ENCODE measurements around the gene PLCG1. TPM values are rescaled to one million over a fixed set of nuclear protein-coding genes. Genes with fewer than 3 reads are reported as not detected.

PLCG1 gene
- total and polyA plus RNA-seq, 2 experiments from 2014 or later = 27.4 to 206 TPM

GRCh38 chr20:41166201-41167117, 29.1 kb downstream of the PLCG1 start (continued):
- TF ChIP-seq ZNF462 (CRISPR knock-in tag; IDR thresholded peaks at IDR 0.05) (no peak), CTCF (conservative IDR thresholded peaks at IDR 0.05; ENCODE audit: low read depth in 2 of 2) (no peak), CREB1 (CRISPR knock-in tag; IDR thresholded peaks at IDR 0.05; ENCODE audit: low read depth) (no peak), ETS1 (IDR thresholded peaks at IDR 0.05) (no peak), JUNB (IDR thresholded peaks at IDR 0.05; ENCODE audit: unreplicated experiment) (no peak), STAT1 (IDR thresholded peaks at IDR 0.05; ENCODE audit: unreplicated experiment) (no peak)

Measured in GM23338 (cell line).